ENCODE results near the gene DIP2A. TPM values are rescaled to one million over a fixed set of nuclear protein-coding genes. Genes with fewer than 3 reads are reported as not detected.

The DIP2A gene
- total RNA-seq, 1 donor from 2014 or later: 57.2 TPM

GRCh38 chr21:46600978-46601377 is 142.3 kb downstream of the DIP2A start:
- Mint-ChIP-seq H3K27ac (no peak overlapping the region), H3K36me3 (no peaks in the 10 kb centered on the region), H3K4me3 (no peak overlapping the region), H3K4me1 (peaks cover 29% of the 10 kb centered on the region), H3K27me3 (ENCODE audit: low read depth) (no peaks in the 10 kb centered on the region), H3K9me3 (no peaks in the 10 kb centered on the region)
- no peak for TF ChIP-seq CTCF (IDR thresholded peaks at IDR 0.05; ENCODE audit: unreplicated experiment)
- no peak for DNase-seq (ENCODE audit: low spot score in 2 of 2, unreplicated experiment in 2 of 2)

- H3K27me3 Mint-ChIP-seq (ENCODE audit: low read depth): no peaks in the 10 kb centered on the region
- no peak for TF ChIP-seq CTCF (IDR thresholded peaks at IDR 0.05; ENCODE audit: unreplicated experiment)
- peaks cover 29% of the 10 kb centered on the region for H3K4me1 Mint-ChIP-seq
- no peak for DNase-seq (ENCODE audit: low spot score in 2 of 2, unreplicated experiment in 2 of 2)
- H3K4me3 Mint-ChIP-seq: no peak overlapping the region
- H3K36me3 Mint-ChIP-seq: no peaks in the 10 kb centered on the region
- no peak overlapping the region for H3K27ac Mint-ChIP-seq
- H3K9me3 Mint-ChIP-seq: no peaks in the 10 kb centered on the region
Observed at GRCh38 chr21:46603228-46603627, 144.5 kb downstream of the DIP2A start.

GRCh38 chr21:46604329-46604974 is 145.8 kb downstream of the DIP2A start:
- TF ChIP-seq CTCF (IDR thresholded peaks at IDR 0.05; ENCODE audit: unreplicated experiment): no peak
- Mint-ChIP-seq H3K4me3 (no peak overlapping the region), H3K27ac (no peak overlapping the region), H3K36me3 (no peaks in the 10 kb centered on the region), H3K27me3 (ENCODE audit: low read depth) (no peaks in the 10 kb centered on the region), H3K4me1 (peaks cover 20% of the 10 kb centered on the region), H3K9me3 (peaks cover under 1% of the 10 kb centered on the region)
- no peak for DNase-seq (ENCODE audit: low spot score in 2 of 2, unreplicated experiment in 2 of 2)

- Mint-ChIP-seq H3K4me3 (no peak within 1 kb of the TSS), H3K9me3 (peaks cover 4% of the 10 kb centered on the region), H3K27me3 (ENCODE audit: low read depth) (no peaks in the 10 kb centered on the region), H3K27ac (peak within 1 kb of the TSS; percentile 5), H3K4me1 (peaks cover 15% of the 10 kb centered on the region), H3K36me3 (no peaks in the 10 kb centered on the region)
- TF ChIP-seq CTCF (IDR thresholded peaks at IDR 0.05; ENCODE audit: unreplicated experiment): no peak
- no peak for DNase-seq (ENCODE audit: low spot score in 2 of 2, unreplicated experiment in 2 of 2)
Observed at GRCh38 chr21:46604975-46605766, 146.5 kb downstream of the DIP2A start, which contains the start of gene S100B. Gene S100B (minus strand): TSS chr21:46605082. CDS start chr21:46602415, 2,667 bp downstream.

GRCh38 chr21:46605767-46606426 is 147.2 kb downstream of the DIP2A start:
- no peaks in the 10 kb centered on the region for H3K36me3 Mint-ChIP-seq
- peaks cover 15% of the 10 kb centered on the region for H3K4me1 Mint-ChIP-seq
- H3K27ac Mint-ChIP-seq: no peak overlapping the region
- no peak for DNase-seq (ENCODE audit: low spot score in 2 of 2, unreplicated experiment in 2 of 2)
- no peak overlapping the region for H3K4me3 Mint-ChIP-seq
- peaks cover 6% of the 10 kb centered on the region for H3K9me3 Mint-ChIP-seq
- no peaks in the 10 kb centered on the region for H3K27me3 Mint-ChIP-seq (ENCODE audit: low read depth)
- no peak for TF ChIP-seq CTCF (IDR thresholded peaks at IDR 0.05; ENCODE audit: unreplicated experiment)
